SW480 (cell line): ENCODE data around the gene FOXJ1.

Source experiments
- DNase-seq: peaks from one replicate; pipeline ENCODE4 v3.0.0-alpha.2; 2016; ENCODE audit warnings: low spot score

FOXJ1 gene

DNA sequence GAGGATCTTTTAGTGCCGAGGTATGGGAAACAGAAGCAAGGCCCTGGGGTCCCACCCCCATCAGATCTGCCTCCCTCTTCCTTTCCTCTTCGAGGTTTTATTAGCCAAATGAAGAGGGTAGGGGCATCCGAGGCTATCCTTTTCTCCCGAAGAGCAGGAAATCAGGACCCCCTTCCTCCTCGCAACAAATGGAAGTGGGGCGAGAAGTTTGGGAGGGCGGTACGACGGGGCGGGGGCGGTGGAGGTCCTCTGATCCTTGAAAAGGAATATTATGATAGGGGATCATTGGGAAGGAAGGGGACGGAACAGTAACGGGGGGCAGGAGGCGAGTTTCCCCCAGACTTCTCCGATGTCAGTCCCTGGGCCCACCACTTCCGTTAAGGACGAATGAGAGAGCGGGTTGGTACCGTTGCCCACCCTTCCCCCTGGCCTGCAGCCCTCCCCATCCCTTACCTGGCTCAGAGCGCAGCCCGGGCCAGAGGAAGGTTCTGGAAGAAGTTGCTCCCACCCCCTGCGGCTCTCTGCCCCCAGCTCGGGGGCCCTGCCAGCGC is 309 bp downstream of the FOXJ1 start:
- DNase-seq, result no peak

GRCh38 chr17:76139801-76140660 is 1.0 kb downstream of the FOXJ1 start:
- DNase-seq, result no peak

- no peak for DNase-seq
Measured at GRCh38 chr17:76138896-76139752, 1.9 kb downstream of the FOXJ1 start.

DNA sequence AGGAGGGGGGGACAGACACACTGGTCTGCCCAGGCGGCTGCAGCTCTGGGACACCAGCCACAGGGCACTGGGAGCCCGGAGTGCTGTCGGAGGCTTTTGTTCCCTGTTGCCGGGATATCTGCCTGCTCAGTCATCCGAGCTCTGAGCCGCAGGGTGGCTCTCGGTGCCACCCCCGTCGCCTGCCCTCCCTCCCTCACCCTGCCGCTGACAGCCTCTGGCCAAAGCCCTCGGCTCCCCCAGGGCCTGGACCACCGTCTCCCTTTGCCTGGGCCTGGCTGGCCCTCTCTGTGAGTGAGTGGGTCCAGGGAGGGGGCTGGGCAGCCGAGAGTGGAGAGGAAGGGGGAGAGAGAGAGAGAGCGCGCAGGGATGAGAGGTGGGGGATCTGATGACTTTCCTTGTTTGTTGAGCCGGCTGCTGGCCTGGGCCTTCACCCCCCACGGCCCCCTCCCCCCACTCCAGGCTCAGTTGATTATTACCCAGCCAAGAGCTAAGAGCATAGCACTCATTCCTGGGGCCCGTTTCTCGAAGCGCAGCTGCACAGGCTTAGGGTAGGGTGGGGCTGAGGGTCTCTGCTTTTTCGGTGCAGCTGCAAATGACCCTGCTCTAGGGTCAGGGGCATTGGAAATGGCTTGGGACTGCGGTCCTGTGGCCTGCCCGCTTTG is 2.7 kb downstream of the FOXJ1 start:
- DNase-seq, result peak; percentile 54

GRCh38 chr17:76137351-76138233 is 3.5 kb downstream of the FOXJ1 start:
- no peak for DNase-seq

GRCh38 chr17:76137001-76137350 is 4.1 kb downstream of the FOXJ1 start:
- DNase-seq, result no peak

GRCh38 chr17:76136276-76137000 is 4.6 kb downstream of the FOXJ1 start:
- DNase-seq, result no peak

DNA sequence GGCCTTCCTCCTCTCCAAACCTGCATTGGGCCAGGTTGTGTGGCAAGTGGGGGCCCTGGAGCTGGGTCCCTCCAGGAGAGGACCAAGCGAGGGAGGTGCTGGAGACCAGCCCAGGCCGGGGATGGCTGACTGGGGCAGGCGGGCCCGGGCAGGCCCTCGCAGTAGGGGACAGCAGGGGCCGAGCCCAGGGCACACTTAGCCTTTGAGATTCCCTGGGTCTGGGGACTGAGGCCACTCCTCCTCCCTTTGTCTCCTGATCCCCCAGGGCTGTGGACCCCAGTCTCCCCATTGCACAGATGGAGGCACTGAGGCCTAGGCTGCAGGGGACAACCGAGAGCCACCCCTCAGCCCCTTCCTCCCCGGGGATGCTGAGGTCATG is 5.2 kb downstream of the FOXJ1 start:
- DNase-seq, result no peak

- no peak for DNase-seq
Measured at GRCh38 chr17:76134911-76135809, 5.9 kb downstream of the FOXJ1 start.

DNA sequence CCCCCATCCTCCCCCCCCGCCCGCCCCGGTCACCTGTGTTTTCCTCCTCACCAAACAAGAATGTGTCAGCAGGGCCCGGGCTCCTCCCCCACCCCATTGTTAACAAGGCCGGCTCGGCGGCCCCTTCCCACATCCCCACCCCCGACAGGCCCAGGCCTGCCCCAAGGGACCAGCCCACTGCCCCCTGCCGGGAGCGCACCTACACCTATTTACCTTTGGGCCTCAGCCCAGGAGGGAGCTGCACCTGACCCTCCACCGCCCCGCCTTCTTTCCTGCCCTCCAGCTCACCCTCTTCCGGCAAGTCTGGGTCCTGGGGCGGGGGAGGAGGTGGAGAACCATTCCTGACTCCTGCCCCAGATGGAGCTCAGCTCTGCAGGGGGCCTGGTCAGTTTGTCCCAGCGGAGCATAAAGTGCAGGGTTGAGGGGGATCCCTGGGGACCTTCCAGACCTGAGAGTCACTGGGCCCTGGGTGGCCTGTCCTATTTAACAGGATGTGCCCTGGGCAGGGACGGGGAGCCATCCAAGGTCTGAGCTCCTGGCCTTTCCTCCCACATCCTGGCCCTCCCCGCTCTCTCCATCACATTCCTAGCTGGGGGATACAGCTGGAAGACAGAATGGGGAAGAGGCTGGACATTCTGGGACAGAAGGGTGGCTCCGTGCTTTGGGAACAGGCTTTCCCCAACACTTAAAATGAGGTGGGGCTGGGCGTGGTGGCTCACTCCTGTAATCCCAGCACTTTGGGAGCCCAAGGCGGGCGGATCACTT is 8.3 kb downstream of the FOXJ1 start:
- DNase-seq, result peak; percentile 93

- DNase-seq, result peak; percentile 88
Measured at GRCh38 chr17:76131692-76132573, 9.1 kb downstream of the FOXJ1 start.

DNA sequence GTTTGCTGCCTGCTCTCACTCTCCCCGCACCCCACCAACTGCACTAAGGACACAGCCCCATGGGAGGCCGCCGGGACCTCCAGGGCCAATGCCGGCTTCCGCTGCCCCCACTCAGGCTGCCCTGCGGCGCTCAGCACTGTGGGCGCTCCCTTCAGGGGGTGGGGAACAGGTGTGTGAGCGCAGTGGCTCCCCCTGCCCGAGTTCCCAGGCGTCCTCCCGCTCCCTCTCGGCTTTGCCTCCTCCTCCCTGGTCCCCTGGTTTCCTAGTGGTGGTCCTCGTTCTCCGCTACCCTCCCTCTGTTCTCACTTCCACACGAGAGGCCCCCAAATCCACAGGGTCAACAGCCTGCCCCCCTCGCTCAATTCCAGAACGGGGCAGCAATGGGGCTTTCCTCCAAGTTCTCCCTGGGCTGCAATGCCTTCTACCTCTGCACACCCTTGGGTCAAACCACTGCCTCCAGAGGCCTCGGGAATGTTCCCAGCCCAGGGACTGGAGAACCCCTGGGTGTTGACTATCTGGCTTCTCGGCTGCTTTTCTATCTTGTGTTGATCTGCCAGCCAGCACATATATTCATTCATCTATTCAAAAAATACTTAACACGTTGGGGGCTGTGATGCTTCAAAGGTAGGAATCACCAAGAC is 9.9 kb downstream of the FOXJ1 start:
- DNase-seq, result no peak

DNA sequence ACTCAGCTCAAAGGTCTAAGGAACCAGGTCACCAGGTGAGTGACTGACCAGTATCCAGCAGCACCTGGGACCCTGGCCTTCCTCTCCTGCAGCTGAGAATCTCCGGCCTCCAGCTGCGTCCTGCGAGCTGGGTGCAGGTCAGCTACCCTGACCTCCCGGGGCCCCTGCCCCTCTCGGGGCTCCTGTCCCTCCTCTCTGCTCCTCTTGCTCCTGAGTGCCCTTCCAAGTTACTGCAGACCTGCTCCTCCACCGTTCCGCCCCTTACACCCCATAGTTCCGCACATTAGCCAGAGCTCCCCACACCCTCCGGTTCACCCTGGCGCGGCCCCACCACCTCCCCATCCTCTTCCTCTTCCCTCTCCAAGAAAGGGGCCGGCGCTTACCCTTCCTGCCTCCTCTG is 10.6 kb downstream of the FOXJ1 start:
- no peak for DNase-seq

DNA sequence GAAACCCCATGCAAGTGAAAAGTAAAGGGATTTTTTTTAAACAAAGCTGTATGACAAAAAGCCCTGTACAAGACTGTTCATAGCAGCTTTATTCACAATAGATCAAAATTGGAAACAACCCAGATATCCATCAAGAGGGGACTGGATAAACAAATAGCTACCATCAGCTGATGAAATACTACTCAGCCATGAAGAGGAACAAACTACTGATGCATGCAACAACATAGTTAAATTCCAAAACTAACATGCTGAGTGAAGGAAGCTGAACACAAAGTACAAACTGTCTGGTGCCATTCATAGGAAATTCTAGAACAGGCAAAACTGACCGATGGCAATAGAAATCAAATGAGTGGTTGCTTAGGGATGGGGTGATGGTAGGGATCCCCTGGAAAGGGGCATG is 15.1 kb downstream of the FOXJ1 start:
- DNase-seq, result no peak

DNA sequence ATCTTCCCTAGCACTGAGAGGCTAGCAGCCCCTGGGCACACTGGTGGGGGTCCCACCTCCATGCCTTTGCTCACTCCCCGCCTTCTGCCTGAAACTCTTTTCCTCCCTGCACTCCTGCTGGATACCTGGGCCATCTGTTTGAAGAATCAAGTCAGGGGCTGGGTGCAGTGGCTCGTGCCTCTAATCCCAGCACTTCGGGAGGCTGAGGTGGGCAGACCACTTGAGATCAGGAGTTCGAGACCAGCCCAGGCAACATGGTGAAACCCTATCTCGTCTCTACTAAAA is 15.7 kb downstream of the FOXJ1 start:
- no peak for DNase-seq

DNA sequence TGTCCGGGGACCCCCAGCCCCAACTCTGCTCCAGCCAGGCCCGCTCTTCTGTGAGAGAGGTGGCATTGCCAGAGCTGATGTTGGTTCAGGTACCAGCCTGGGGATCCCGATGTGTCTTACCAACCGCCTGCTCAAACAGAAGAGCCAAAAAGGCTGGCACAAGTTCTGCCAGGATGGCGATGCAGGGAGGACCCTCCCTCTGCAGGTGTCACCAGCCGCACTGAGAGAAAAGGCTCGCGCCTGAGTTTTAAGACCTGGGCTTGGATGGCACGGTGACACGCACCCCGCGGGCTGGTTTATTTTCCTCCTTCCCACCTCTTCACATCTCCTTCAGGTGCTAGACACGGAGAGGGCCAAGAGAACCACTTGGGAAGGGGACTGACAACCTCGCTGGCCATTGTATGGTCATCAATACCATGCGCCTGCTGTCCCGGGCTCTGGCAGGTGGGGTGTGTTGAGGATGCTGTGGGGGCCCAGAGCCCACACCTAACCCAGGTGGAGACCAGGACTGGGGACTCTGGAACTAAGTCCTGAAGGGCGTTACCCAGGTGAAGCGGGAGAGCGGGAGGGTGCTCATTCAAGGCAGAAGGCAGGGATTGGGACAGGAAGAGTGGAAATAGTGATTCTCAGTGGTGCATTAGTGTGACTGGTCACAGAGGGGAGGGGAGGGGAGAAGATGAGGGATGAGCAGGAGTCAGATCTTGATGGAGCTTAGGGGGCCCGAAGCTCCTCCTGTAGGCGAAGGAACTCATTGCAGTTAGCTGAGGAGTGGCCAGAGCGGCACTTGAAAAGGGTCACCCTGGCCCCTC is 16.3 kb downstream of the FOXJ1 start:
- DNase-seq, result no peak
